B cell (primary cell): Measurements from ENCODE around the gene DYDC2. TPM values are rescaled to one million over a fixed set of nuclear protein-coding genes. Genes with fewer than 3 reads are reported as not detected.

ENCODE experiments used
- ATAC-seq: fragments of 200-7000 bp; cut with Tn5 transposase; one replicate; pipeline ENCODE4 v1.10.0; 2021; ENCODE audit warnings: low read depth, mild to moderate bottlenecking, moderate number of reproducible peaks, moderate library complexity
- CTCF ChIA-PET: fragments of 350-600 bp; sonication (Branson Sonifier 250); formaldehyde crosslinking; loops from one replicate; lab custom pipeline; 2021; ENCODE audit warnings: antibody characterized with exemption, inconsistent platforms; lab: Charles Lee
- POLR2A ChIA-PET: fragments of 350-600 bp; sonication (Branson Sonifier 250); formaldehyde crosslinking; loops from one replicate; lab custom pipeline; 2021; ENCODE audit warnings: antibody characterized with exemption; lab: Charles Lee
- DNase-seq: peaks from one replicate; pipeline ENCODE4 v3.0.0; 2013
- H2AFZ ChIP-seq: 2 replicates; pipeline ENCODE4 v1.6.1; 2012; ENCODE audit warnings: mild to moderate bottlenecking, low read depth, low read length; ENCODE audit not compliant: insufficient read depth, poor library complexity, severe bottlenecking
- H3K27ac ChIP-seq, 2 donors: 1 replicate in 1 of 2; 2 replicates in 1 of 2; pipeline ENCODE4 v1.5.1; 2012 to 2013; ENCODE audit warnings: low read length in 2 of 2, mild to moderate bottlenecking in 2 of 2, moderate library complexity in 1 of 2
- H3K27me3 ChIP-seq, 4 experiments: fragments of 200-600 bp in 1 of 4; sonication (generic) in 1 of 4; replicated peaks in 1 of 4; 1 replicate in 2 of 4; 2 replicates in 2 of 4; pipeline versions ENCODE4 v1.6.1 to v1.7.0; 2013 to 2016; ENCODE audit warnings: low read length in 3 of 4, mild to moderate bottlenecking in 2 of 4, mixed read lengths in 1 of 4, moderate library complexity in 1 of 4; ENCODE audit not compliant: insufficient read depth in 4 of 4, control insufficient read depth in 3 of 4; ENCODE audit errors: control extremely low read depth in 1 of 4
- H3K36me3 ChIP-seq, 2 experiments: replicated peaks in 1 of 2; 1 replicate in 1 of 2; 2 replicates in 1 of 2; pipeline versions ENCODE4 v1.6.1 to v1.7.1; 2013; ENCODE audit warnings: low read length in 1 of 2; ENCODE audit not compliant: insufficient read depth in 2 of 2, control insufficient read depth in 1 of 2; ENCODE audit errors: control extremely low read depth in 1 of 2, extremely low read depth in 1 of 2
- H3K4me1 ChIP-seq, 2 donors: fragments of 200-600 bp in 1 of 2; sonication (generic) in 1 of 2; 1 replicate in 1 of 2; 2 replicates in 1 of 2; pipeline versions ENCODE4 v1.5.1 to v1.6.1; 2013 to 2017; ENCODE audit warnings: low read length in 2 of 2; ENCODE audit not compliant: control insufficient read depth in 2 of 2, insufficient read depth in 2 of 2
- H3K4me2 ChIP-seq: replicated peaks from 2 replicates; pipeline ENCODE3; 2012; ENCODE audit warnings: mild to moderate bottlenecking, low read depth, low read length; ENCODE audit not compliant: poor library complexity, severe bottlenecking
- H3K4me3 ChIP-seq, 5 experiments: fragments of 200-600 bp in 1 of 5; sonication (generic) in 1 of 5; 1 replicate in 3 of 5; 2 replicates in 2 of 5; pipeline versions ENCODE4 v1.5.1 to v1.7.0; 2011 to 2016; ENCODE audit warnings: low read length in 4 of 5, mild to moderate bottlenecking in 4 of 5, low read depth in 2 of 5, control low read depth in 1 of 5, moderate library complexity in 1 of 5; ENCODE audit not compliant: insufficient read depth in 1 of 5; ENCODE audit errors: control extremely low read depth in 1 of 5, extremely low read depth in 1 of 5
- H3K79me2 ChIP-seq: fragments of 200-600 bp; sonication (generic); one replicate; pipeline ENCODE4 v1.6.0; 2016; ENCODE audit warnings: low read length; ENCODE audit not compliant: control insufficient read depth, insufficient read depth
- H3K9ac ChIP-seq: fragments of 200-600 bp; sonication (generic); 2 replicates; pipeline ENCODE4 v1.6.1; 2017; ENCODE audit warnings: mild to moderate bottlenecking, low read length, moderate library complexity
- H3K9me3 ChIP-seq, 3 donors: one replicate each; pipeline versions ENCODE4 v1.6.1 to v1.7.1; 2013; ENCODE audit warnings: low read length in 2 of 3; ENCODE audit not compliant: control insufficient read depth in 2 of 3, insufficient read depth in 1 of 3; ENCODE audit errors: control extremely low read depth in 1 of 3
- H4K20me1 ChIP-seq: 2 replicates; pipeline ENCODE4 v1.6.0; 2012; ENCODE audit warnings: mild to moderate bottlenecking, low read length; ENCODE audit not compliant: insufficient read depth, control insufficient read depth, poor library complexity, severe bottlenecking
- H3K27ac Mint-ChIP-seq: one replicate; pipeline ENCODE4 v1.8.0; 2021; ENCODE audit warnings: mixed read lengths
- H3K27me3 Mint-ChIP-seq: one replicate; pipeline ENCODE4 v1.8.0; 2021; ENCODE audit warnings: mixed read lengths
- H3K4me1 Mint-ChIP-seq: one replicate; pipeline ENCODE4 v1.8.0; 2021; ENCODE audit warnings: mixed read lengths
- H3K4me3 Mint-ChIP-seq: one replicate; pipeline ENCODE4 v1.8.0; 2021; ENCODE audit warnings: mixed read lengths
- H3K9me3 Mint-ChIP-seq: one replicate; pipeline ENCODE4 v1.8.0; 2022; ENCODE audit warnings: mixed read lengths; ENCODE audit not compliant: insufficient read depth
- CTCF ChIP-seq: fragments of 200-600 bp; IDR thresholded peaks from one replicate; pipeline ENCODE4 v1.8.0; 2022; ENCODE audit warnings: antibody characterized with exemption, mild to moderate bottlenecking
- EZH2 ChIP-seq: IDR thresholded peaks from 2 replicates; pipeline ENCODE4 v1.6.1; 2012; ENCODE audit warnings: borderline replicate concordance, low read depth, mild to moderate bottlenecking, moderate library complexity, low read length; ENCODE audit not compliant: insufficient read depth, poor library complexity, severe bottlenecking
- WGBS: methylation state at CpG from one replicate; pipeline ENCODE4 v1.1.5; 2013; ENCODE audit warnings: missing lambda C conversion rate; ENCODE audit not compliant: insufficient coverage; 5-methylcytosine and 5-hydroxymethylcytosine counted together
- intact Hi-C: fragments of 100-400 bp; cut with micrococcal nuclease; formaldehyde crosslinking; loops from one replicate; pipeline ENCODE4 v1.10.0; 2022
- polyA plus RNA-seq: library from polyadenylated mRNA; depleted of rRNA; stranded (reverse); fragments of >200 nt; gene quantifications from 2 replicates; pipeline ENCODE4 v1.2.3, GENCODE V29; 2012
- total RNA-seq, 2 donors: library from RNA; stranded (reverse); fragments of 120-200 nt in 1 of 2; gene quantifications; 1 replicate in 1 of 2; 2 replicates in 1 of 2; pipeline versions ENCODE4 v1.2.3 to v1.2.4, GENCODE V29; 2013 to 2022

Gene DYDC2
- total and polyA plus RNA-seq, 2 donors (not counting 1 experiment from before 2014, with no cell fraction given): not detected

DNA sequence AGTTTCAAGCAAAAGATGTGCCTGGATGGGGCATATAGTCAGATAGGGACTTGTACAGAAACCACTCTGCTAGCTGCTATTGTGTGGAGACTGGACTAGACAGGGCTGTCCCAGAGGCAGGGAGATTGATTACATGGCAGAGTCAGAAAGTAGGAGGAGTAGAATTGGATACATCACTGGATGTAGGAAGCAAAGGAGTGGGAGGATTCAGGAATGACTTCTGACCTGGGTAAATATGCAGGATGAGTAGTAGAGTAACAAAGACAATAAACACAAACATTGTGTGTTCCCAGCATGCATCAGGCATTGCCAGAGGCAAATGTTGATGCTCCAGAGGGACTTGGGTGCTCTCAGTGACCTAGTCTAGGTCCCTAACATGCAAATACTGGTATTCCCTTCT, 36.2 kb upstream of the DYDC2 start:
- Histone ChIP-seq H3K9me3 (peaks cover 0 to 2% (median 0%) of the 10 kb centered on the region in 3 donors), H3K27ac (no peak overlapping the region), H3K27me3 (peaks cover 0 to 2% (median 0%) of the 10 kb centered on the region in 4 experiments), H3K4me2 (no peak overlapping the region), H3K36me3 (no peaks in the 10 kb centered on the region), H3K9ac (no peak overlapping the region), H3K79me2 (no peaks in the 10 kb centered on the region), H3K4me1 (no peaks in the 10 kb centered on the region), H2AFZ (no peak overlapping the region), H3K4me3 (no peak overlapping the region), H4K20me1 (no peaks in the 10 kb centered on the region)
- H3K4me1 Mint-ChIP-seq: no peaks in the 10 kb centered on the region
- H3K9me3 Mint-ChIP-seq: no peaks in the 10 kb centered on the region
- ChIA-PET POLR2A (no interaction called here), CTCF (no interaction called here)
- no peak overlapping the region for H3K4me3 Mint-ChIP-seq
- no peak for TF ChIP-seq EZH2
- no peak for TF ChIP-seq CTCF
- H3K27me3 Mint-ChIP-seq: peaks cover 5% of the 10 kb centered on the region
- no peak overlapping the region for H3K27ac Mint-ChIP-seq
- DNase-seq: no peak
- no peak for ATAC-seq
- intact Hi-C loops: no loop called here

DNA sequence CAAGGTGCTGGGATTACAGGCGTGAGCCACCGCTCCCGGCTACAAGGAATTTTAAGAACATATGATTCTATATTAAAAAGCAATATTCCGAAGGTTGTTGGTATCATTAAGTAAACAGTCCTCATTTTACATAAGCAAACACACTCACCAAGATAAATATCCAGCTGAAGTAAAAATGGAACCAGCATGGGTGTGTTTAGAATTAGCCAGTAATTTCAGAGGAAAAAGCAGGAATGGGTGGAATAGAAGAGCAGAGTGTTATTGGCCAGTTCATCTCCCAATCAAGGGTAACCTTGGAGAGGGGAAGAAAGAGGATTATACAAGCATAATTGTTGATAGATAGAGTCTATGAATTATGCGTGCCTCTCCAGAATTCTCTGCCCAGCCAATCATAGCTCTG, 35.4 kb upstream of the DYDC2 start:
- Histone ChIP-seq H3K27me3 (peaks cover 0 to 2% (median 0%) of the 10 kb centered on the region in 4 experiments), H3K9me3 (no peaks in the 10 kb centered on the region), H3K9ac (no peak overlapping the region), H2AFZ (no peak overlapping the region), H3K36me3 (no peaks in the 10 kb centered on the region), H3K79me2 (no peaks in the 10 kb centered on the region), H3K27ac (no peak overlapping the region), H3K4me2 (no peak overlapping the region), H3K4me1 (no peaks in the 10 kb centered on the region), H4K20me1 (no peaks in the 10 kb centered on the region), H3K4me3 (no peak overlapping the region)
- WGBS: no CpG with 5 or more reads among the region's 5 CpGs
- Mint-ChIP-seq H3K4me3 (no peak overlapping the region), H3K9me3 (no peaks in the 10 kb centered on the region), H3K4me1 (no peaks in the 10 kb centered on the region), H3K27ac (no peak overlapping the region), H3K27me3 (peaks cover 5% of the 10 kb centered on the region)
- intact Hi-C loops: no loop called here
- ChIA-PET POLR2A (no interaction called here), CTCF (no interaction called here)
- ATAC-seq: no peak
- TF ChIP-seq EZH2 (no peak), CTCF (no peak)
- no peak for DNase-seq
